GM18507 (cell line): Measurements from ENCODE around the gene NUCB1.
"Not testable (repeated sequence)": the region's sequence is repeated elsewhere in the genome, so short reads cannot be mapped to it uniquely, and the experiment has no call there.

Source experiments
- DNase-seq: peaks from one replicate; pipeline ENCODE4 v3.0.0; 2011; ENCODE audit warnings: low read depth; ENCODE audit not compliant: insufficient read length; ENCODE audit errors: extremely low spot score
- FAIRE-seq: peaks from 2 replicates; lab custom pipeline; 2011; peaks lifted over from hg19 to GRCh38; lab: Jason Lieb, UNC

The NUCB1 gene

GRCh38 chr19:48873476-48874302 is 26.4 kb upstream of the NUCB1 start:
- no peak for FAIRE-seq

GRCh38 chr19:48874303-48875135 is 25.6 kb upstream of the NUCB1 start:
- DNase-seq = no peak
- no peak for FAIRE-seq

More at GRCh38 chr19:48873476-48874302, 26.4 kb upstream of the NUCB1 start:
- no peak for DNase-seq

- DNase-seq = not testable (repeated sequence)
- peak; percentile 83 for FAIRE-seq
Measured at GRCh38 chr19:48876043-48876981, 23.8 kb upstream of the NUCB1 start.

GRCh38 chr19:48877855-48878195 is 22.3 kb upstream of the NUCB1 start:
- FAIRE-seq (no peak), DNase-seq (no peak)

GRCh38 chr19:48878196-48879024 is 21.7 kb upstream of the NUCB1 start:
- no peak for FAIRE-seq
- DNase-seq = no peak

- DNase-seq (no peak), FAIRE-seq (no peak)
Measured at GRCh38 chr19:48879025-48879637, 21.0 kb upstream of the NUCB1 start.

- not testable (repeated sequence) for FAIRE-seq, DNase-seq
Measured at GRCh38 chr19:48879696-48880095, 20.4 kb upstream of the NUCB1 start.

- no peak for FAIRE-seq
- DNase-seq = no peak
Measured at GRCh38 chr19:48881741-48882657, 18.1 kb upstream of the NUCB1 start.

- no peak for FAIRE-seq
- DNase-seq = no peak
Measured at GRCh38 chr19:48883726-48884125, 16.4 kb upstream of the NUCB1 start.

- FAIRE-seq (no peak), DNase-seq (no peak)
Measured at GRCh38 chr19:48887861-48888612, 12.1 kb upstream of the NUCB1 start.

GRCh38 chr19:48889496-48889895 is 10.6 kb upstream of the NUCB1 start:
- FAIRE-seq, DNase-seq: not testable (repeated sequence)

- no peak for FAIRE-seq
- DNase-seq = no peak
Measured at GRCh38 chr19:48890551-48890950, 9.6 kb upstream of the NUCB1 start.

- no peak for DNase-seq
- no peak for FAIRE-seq
Measured at GRCh38 chr19:48895226-48895625, 4.9 kb upstream of the NUCB1 start.

GRCh38 chr19:48896191-48896720 is 3.9 kb upstream of the NUCB1 start:
- DNase-seq (no peak), FAIRE-seq (no peak)

- no peak for DNase-seq
- FAIRE-seq = no peak
Measured at GRCh38 chr19:48897181-48897580, 2.9 kb upstream of the NUCB1 start.

- FAIRE-seq, DNase-seq: not testable (repeated sequence)
Measured at GRCh38 chr19:48899386-48899749, 744 bp upstream of the NUCB1 start.
